SHP77 (cell line): ENCODE data around the gene ABCC11.
"Not testable (repeated sequence)": the region's sequence is repeated elsewhere in the genome, so short reads cannot be mapped to it uniquely, and the experiment has no call there.

Experiments used
- DNase-seq, 2 experiments: peaks; one replicate each; lab custom pipeline; 2025; lab: John Stamatoyannopoulos, UW

The ABCC11 gene

GRCh38 chr16:48246066-48246465 lies 1.3 kb downstream of the ABCC11 start:
- no peak for DNase-seq

- no peak for DNase-seq
Measured at GRCh38 chr16:48244863-48245195, 2.5 kb downstream of the ABCC11 start.

- peak; percentile 91 to 92 for DNase-seq
Measured at GRCh38 chr16:48244080-48244862, 3.1 kb downstream of the ABCC11 start, which contains the start of gene LONP2. Gene LONP2, plus strand, starts transcription at chr16:48244300. Its CDS starts 89 bp downstream, at chr16:48244389.

DNA sequence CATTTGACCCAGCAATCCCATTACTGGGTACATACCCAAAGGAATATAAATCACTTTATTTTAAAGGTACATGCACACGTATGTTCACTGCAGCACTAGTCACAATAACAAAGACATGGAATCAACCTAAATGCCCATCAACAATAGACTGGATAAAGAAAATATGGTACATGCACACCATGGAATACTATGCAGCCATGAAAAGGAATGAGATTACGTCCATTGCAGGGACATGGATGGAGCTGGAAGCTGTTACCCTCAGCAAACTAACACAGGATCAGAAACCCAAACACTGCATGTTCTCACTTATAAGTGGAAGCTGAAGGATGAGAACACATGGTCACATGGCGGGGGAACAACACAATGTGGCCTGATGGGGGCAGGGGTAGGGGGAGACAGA lies 7.2 kb downstream of the ABCC11 start:
- not testable (repeated sequence) for DNase-seq

DNA sequence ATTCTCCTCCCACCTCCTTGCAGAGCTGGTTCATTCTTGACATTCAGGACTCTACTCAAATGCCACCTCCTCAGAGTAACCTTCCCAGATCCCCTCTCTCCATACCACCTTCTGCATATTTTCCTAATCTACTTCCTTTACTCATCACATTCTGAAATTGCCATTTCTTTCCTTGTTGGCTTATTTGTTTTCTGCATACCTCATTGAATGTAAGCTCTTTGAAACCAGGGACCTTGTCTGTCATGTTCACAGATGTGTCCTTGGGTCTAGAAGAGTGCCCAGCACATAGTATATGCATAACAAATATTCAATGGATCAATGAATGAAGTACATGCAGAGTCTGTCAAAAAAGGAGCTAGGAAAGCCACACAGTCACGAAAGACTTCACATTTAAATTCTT lies 11.1 kb downstream of the ABCC11 start:
- no peak for DNase-seq

- DNase-seq: no peak
Measured at GRCh38 chr16:48235556-48236136, 11.7 kb downstream of the ABCC11 start.

- DNase-seq: no peak
Measured at GRCh38 chr16:48235058-48235555, 12.2 kb downstream of the ABCC11 start.

GRCh38 chr16:48234630-48235029 lies 12.7 kb downstream of the ABCC11 start:
- DNase-seq: no peak

GRCh38 chr16:48232493-48233040 lies 14.8 kb downstream of the ABCC11 start:
- DNase-seq: no peak

GRCh38 chr16:48231727-48232492 lies 15.4 kb downstream of the ABCC11 start:
- peak; percentile 14 to 40 for DNase-seq

DNA sequence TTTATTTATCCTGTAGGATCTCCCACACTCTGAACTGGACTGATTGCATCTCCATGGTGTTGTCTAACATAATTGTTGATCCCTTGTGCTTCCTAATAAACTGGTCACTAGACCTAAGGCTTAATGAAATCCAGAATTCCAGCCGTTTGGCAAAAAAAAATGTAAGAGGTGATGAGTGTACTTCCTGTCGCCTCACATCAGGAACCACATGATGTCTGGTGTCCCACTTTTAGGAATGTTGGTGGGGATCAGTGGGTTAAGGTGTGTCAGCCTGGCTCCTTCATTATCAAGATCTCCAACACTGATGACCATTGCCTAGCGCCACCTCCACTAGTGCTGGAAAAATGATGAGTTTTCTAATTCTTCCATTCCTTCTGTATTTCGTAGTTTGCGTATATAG lies 21.9 kb downstream of the ABCC11 start:
- no peak for DNase-seq

DNA sequence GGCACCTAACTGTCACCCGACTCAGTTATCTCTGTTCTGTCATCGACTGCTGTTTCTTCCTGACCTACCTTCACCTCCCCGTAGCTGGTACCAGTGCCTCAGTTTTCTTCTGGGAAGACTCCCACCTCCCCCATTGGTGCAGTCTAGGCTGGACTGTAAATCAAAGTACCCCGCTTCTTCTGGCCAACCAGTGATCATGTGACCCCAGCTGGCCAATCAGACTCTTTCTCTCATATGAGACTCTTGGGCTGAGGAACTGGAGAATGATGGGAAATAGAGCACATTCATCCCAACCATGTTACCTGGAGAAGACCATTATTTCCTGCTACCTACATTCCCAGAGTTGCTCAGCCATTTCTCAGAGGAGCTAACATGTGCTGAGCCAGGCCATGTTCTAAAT lies 23.8 kb downstream of the ABCC11 start:
- no peak for DNase-seq

GRCh38 chr16:48220891-48221290 lies 26.4 kb downstream of the ABCC11 start:
- no peak for DNase-seq

DNA sequence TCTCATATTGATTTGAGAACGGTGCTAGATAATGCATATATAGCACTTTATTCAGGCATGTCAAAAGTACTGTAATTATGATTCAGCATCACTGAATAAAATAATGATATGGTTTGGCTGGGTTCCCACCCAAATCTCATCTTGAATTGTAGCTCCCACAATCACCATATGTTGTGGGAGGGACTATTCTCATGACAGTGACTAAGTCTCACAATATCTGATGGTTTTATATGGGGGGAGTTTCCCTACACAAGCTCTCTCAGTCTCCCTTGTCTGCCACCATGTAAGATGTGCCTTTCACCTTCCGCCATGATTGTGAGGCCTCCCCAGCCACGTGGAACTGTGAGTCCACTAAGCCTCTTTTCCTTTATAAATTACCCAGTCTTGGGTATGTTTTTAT lies 28.9 kb downstream of the ABCC11 start:
- DNase-seq: no peak

DNA sequence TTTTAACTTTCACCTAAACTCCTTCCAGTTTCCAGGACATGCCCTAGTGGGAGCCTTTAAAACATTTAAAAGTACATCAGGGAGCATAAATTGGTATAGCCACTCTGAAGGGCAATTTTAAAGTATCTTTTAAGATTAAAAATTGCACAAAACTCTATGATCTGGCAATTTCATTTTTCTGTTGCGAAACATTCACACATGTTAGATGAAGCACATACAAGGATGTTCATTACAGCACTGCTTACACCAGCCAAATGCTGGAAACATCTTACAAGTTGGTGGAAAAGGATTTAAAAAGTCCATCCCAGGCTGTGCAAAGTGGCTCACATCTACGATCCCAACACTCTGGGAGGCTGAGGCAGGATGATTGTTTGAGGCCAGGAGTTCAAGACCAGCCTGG lies 29.6 kb downstream of the ABCC11 start:
- no peak for DNase-seq

DNA sequence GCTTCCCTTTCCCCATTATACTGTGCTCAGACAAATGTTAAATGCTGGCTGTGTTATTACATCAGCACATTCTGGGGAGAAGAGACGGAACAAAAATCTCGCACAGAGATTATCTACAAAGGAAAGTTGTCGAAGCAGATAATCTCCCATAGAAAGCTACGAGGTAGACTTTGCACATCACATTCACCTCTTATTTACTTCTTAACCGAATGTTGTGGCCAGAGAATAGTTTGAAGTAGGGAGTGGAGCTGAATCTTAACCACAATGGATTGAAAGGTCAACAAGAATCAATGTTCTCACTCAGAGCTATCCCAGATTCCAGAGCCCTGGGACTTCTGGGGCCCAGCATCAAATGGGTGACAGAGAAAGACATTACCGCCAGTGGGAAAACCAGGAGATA lies 31.6 kb downstream of the ABCC11 start:
- no peak for DNase-seq

DNA sequence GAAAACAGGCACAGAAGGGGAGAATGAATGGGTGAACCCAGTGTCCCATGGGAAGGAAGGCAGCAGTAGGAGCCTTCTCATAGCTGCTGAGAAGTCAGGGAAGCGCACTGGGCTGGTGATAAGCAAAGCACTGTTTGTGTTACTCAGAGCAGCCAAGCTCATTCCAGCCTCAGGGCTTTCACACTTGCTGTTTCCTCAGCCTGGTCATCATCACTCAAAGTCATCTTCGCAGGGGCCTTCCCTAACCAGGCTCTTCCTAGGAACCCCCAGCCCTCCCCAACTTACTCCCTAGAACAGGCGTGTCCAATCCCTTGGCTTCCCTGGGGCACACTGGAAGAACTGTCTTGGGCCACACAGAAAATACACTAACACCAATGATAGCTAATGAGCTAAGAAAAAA lies 35.3 kb downstream of the ABCC11 start:
- no peak for DNase-seq

DNA sequence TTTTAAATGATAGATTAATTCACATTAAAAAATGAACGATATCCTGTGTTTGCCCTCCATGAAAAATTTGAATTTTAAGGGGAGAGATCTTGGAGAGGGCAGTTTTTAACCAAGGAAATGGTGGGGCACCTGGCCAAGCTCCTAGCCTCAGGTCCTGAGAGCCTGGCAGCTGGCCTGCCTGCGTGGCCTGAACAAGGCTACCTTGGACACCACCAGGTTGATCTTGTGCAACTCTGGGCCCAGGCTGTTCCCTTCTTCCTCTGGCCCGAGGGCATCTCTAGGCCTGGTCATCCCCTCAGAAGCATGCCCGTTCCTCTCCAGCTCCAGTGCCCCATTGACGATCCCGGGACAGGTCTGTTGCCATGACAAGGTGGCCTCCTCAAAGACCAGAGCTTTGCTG lies 36.6 kb downstream of the ABCC11 start:
- no peak for DNase-seq

- peak in 1 of 2 experiments; percentile 2 for DNase-seq
Measured at GRCh38 chr16:48206594-48207242, 40.6 kb downstream of the ABCC11 start.

DNA sequence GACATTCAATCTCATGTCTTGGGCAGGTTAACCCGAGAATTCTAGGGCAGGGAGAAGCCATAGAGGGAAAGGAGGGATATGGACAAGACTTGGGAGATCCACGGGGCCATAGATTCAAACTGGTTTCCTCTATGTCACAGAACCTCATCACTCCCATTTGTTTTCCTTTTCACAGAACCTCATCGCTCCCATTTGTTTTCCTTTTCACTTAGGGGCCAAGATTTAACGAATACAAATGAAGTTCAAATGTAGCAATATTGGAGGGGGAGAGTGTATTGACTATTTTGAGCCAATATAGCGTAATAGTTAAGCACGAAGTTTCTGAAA lies 42.6 kb downstream of the ABCC11 start:
- no peak for DNase-seq

- no peak for DNase-seq
Measured at GRCh38 chr16:48203974-48204824, 43.1 kb downstream of the ABCC11 start.
